NCI-H510A (cell line): ENCODE data around the gene AP4M1.
A peak's percentile ranks its signal among the peaks of the same experiment; 100 is the strongest.
"Not testable (repeated sequence)": the region's sequence is repeated elsewhere in the genome, so short reads cannot be mapped to it uniquely, and the experiment has no call there.

ENCODE experiments used
- DNase-seq: peaks from one replicate; lab custom pipeline; 2025; lab: John Stamatoyannopoulos, UW

AP4M1 gene

GRCh38 chr7:100107890-100108289, 6.4 kb downstream of the AP4M1 start:
- DNase-seq = no peak

- DNase-seq = no peak
Measured at GRCh38 chr7:100109521-100110163, 8.2 kb downstream of the AP4M1 start.

GRCh38 chr7:100111156-100111555, 9.7 kb downstream of the AP4M1 start:
- no peak for DNase-seq

- DNase-seq = no peak
Measured at GRCh38 chr7:100111914-100112313, 10.5 kb downstream of the AP4M1 start.

GRCh38 chr7:100115026-100115425, 13.6 kb downstream of the AP4M1 start:
- no peak for DNase-seq

- no peak for DNase-seq
Measured at GRCh38 chr7:100118388-100119071, 17.1 kb downstream of the AP4M1 start.

GRCh38 chr7:100119072-100119969, 17.9 kb downstream of the AP4M1 start, which contains the start of the genes CNPY4 and TAF6:
CNPY4 (plus strand) TSS chr7:100119634; CDS start chr7:100119745, 111 bp downstream.
TAF6 (minus strand) TSS chr7:100119358; CDS start chr7:100114209, 5,149 bp downstream.
- DNase-seq = peak; percentile 74

GRCh38 chr7:100119970-100120732, 18.7 kb downstream of the AP4M1 start:
- no peak for DNase-seq

- no peak for DNase-seq
Measured at GRCh38 chr7:100120733-100121036, 19.2 kb downstream of the AP4M1 start.

- peak; percentile 88 for DNase-seq
Measured at GRCh38 chr7:100122067-100122466, 20.6 kb downstream of the AP4M1 start.

GRCh38 chr7:100122568-100122967, 21.1 kb downstream of the AP4M1 start:
- DNase-seq = no peak

GRCh38 chr7:100124301-100125230, 23.1 kb downstream of the AP4M1 start:
- no peak for DNase-seq

- no peak for DNase-seq
Measured at GRCh38 chr7:100126239-100126930, 24.9 kb downstream of the AP4M1 start.

GRCh38 chr7:100126931-100127865, 25.8 kb downstream of the AP4M1 start, which contains the start of gene MBLAC1:
MBLAC1 (plus strand) TSS chr7:100126967; CDS start chr7:100127396, 429 bp downstream.
- peak; percentile 76 for DNase-seq

GRCh38 chr7:100127866-100128636, 26.6 kb downstream of the AP4M1 start:
- DNase-seq = no peak

GRCh38 chr7:100128637-100128963, 27.2 kb downstream of the AP4M1 start:
- DNase-seq = no peak

GRCh38 chr7:100130220-100130607, 28.8 kb downstream of the AP4M1 start:
- DNase-seq = not testable (repeated sequence)
